Esophagus mucosa (tissue), 1 donor: ENCODE results near the gene TMA7. TPM values are rescaled to one million over a fixed set of nuclear protein-coding genes. Genes with fewer than 3 reads are reported as not detected.

Experiments
- ATAC-seq: fragments of 200-7000 bp; cut with Tn5 transposase; one replicate; pipeline ENCODE4 v1.9.1; 2020
- total RNA-seq: library from RNA; stranded (reverse); gene quantifications from one replicate; pipeline ENCODE4 v1.2.4, GENCODE V29; 2023
- donor health status: DM: yes; HTN: yes; CAD: no.

The TMA7 gene
- total RNA-seq, 1 donor from 2014 or later: 244 TPM

DNA sequence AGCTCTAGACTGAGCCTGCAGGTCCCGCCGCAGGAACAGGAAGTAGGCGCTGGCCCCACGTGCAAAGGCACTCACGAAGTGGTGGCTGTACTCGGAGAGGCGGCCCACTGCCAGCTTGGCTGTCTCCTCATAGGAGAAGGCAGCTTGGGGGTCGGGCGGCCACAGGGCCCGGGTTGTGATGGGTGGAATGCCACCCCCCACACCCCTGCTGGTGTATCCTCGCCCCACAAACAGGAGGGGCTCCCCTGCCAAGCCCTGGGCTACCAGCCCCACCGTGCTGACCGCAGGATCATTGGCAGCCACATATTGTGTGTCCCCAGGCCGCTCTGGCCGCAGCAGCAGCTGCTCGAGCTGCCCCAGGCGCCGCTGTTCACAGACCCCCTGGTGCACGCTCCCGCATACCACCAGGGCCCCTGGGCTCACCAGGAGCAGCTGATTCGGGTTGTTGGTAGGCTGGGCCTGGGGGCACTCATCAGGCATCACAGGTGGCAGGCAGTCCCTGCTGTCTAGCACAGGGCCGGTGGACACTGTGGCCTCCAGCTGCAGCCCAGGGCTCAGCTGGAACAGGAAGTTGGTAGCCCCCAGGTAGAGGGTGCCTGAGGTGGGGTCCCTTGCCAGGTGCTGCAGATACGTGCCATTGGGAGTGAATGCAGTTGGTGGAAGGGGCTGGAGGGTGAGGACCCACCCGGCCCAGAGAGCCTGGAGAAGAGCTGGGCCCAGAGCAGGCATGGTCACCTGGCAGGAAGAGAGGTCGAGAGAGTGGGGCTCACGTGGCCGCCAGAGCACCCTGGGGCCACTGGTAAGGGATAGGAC lies 16.0 kb upstream of the TMA7 start:
- no peak for ATAC-seq

GRCh38 chr3:48425281-48425812 lies 14.7 kb upstream of the TMA7 start:
- ATAC-seq: peak; percentile 7

GRCh38 chr3:48426401-48426909 lies 13.6 kb upstream of the TMA7 start:
- no peak for ATAC-seq

GRCh38 chr3:48426944-48427629 lies 13.0 kb upstream of the TMA7 start:
- no peak for ATAC-seq

DNA sequence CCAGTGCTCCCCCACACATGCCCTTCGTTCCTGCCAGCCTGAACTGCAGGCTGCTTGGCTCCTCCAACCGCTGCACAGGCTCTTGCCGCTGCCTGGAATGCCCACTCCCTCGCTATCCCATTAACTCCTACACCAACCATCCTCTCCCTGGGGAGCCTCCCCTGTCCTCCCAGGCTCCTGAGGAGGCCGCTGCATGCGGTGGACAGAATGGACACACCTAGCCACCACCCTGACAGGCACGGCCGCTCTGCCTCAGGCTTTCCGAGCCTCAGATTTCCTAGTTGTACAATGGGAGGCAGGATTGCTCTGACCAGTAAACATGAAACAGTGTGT lies 12.5 kb upstream of the TMA7 start:
- no peak for ATAC-seq

- no peak for ATAC-seq
Observed at GRCh38 chr3:48428088-48428571, 11.9 kb upstream of the TMA7 start.

DNA sequence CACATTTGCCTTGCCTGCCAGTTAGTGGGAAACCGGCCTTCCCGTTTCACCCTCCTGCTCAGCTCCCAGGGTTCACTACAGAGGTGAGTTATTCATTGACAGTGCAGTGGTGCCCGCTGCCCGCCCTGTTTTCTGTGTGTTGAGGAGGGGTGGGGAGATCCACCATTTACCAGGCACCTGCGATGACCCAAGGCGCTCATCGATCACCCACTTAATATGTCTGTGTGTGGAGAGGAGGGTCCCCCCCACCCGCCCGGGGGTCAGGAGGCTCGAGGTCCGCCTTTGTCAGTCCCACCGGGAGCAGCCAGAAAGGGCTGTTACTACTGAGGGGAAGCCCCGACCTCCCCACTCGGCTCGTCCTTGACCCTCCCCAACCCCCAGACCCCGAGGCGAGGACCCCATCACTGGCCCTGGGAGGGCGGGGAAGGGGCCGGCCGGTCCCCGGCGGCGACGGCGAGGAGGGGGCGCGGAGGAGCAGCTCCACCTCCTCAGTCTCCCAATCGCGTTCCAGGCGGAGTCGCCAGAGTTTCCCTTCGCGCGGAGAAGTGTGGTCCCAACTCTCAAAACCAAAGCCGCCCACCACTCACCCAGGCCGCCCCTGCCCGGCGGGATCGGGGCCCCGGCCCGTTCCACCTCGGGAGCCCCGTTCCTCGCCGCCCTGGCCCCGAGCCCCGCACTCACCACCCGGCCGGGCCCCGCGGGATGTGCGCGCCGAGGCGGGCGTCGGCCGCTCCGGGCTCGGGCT lies 11.3 kb upstream of the TMA7 start:
- no peak for ATAC-seq

GRCh38 chr3:48429317-48429959 lies 10.6 kb upstream of the TMA7 start:
- peak; percentile 27 for ATAC-seq

GRCh38 chr3:48429960-48430707 lies 9.9 kb upstream of the TMA7 start, which contains the start of gene PLXNB1:
PLXNB1 (minus strand) TSS chr3:48430086; CDS start chr3:48424611, 5,475 bp downstream.
- ATAC-seq: peak; percentile 49

GRCh38 chr3:48430708-48431101 lies 9.4 kb upstream of the TMA7 start:
- ATAC-seq: no peak

DNA sequence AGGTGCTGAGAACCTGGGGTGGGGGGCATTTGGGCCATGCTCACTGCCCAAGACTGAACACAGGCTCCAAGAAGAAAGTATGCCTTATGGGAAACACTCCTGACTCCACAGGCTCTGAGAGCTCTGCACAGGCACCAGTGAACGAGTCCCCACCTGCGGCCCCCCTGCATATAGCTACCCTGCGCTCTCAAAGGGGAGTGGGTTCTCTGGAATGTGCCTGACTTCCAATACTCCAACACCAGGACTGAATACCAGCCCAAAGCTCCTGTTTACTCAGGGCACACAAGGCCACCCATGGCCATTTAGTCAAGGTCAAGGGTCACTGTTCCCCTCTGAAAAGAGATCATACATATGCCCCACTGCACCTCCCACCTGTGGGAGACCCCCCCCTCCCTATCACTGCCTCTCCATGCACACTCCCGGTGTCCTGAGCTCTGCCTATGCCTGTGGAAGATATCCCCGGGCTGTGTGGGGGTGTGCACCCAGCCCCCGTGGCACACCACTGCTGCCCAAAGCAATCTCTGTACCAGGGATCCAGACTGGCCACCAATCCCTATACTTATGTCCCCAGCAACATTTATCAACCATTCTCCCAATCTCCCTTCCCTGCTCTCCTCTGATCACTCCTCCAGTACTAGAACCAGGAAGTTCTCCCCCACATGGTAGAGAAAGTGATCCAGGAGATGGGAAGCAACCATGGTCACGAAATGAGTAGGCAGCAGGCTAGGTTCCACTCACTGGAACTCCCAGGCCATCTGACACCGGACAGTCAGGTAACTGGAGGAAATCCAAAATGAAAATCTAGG lies 8.6 kb upstream of the TMA7 start:
- ATAC-seq: no peak

DNA sequence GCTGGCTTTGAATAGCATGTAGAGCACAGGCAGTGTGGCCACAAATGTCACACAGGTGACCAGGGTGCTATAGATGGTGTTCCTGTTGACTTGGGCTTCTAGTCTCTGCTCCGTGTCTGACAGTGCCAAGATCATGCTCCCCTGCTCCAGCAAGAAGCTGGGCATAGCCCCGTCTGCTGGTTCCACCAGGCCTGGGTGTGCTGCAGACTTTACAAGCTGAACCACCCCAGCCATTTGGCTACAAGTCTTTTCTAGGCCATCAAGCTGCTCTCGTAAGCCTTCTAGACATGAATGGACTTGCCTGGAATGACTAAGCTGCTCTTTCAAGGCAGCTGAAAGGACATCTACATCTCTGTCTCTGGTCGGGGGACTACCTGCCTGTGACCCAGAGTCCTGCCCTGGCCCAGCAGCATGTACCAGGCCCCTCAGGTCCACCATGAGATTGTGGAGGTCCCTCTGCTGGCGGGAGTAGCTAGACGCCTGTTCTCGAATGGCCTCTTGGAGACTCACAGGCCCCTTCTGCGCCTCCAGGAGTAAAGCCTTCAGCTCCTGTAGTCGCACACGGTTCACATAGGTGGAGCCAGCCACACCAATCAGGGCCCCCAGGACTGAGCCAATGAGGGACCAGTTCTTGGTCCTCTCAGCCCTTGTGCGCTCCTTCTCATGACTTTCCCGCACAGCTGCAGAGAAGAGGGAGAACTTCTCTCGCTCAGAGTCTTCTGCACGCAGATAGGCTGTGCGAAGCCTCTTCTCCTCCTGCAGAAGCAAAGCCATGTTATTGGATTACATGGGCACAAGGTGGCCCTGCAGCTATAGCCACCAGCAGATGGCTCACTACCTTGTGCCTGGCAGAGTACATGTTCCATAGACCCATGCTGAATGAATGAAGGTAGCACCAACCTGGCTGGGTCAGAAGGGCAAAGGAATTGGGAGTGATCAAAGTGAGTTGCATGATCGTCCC lies 7.4 kb upstream of the TMA7 start:
- peak; percentile 48 for ATAC-seq

- ATAC-seq: peak; percentile 64
Observed at GRCh38 chr3:48433472-48434118, 6.5 kb upstream of the TMA7 start.

GRCh38 chr3:48434591-48435222 lies 5.3 kb upstream of the TMA7 start:
- ATAC-seq: no peak

DNA sequence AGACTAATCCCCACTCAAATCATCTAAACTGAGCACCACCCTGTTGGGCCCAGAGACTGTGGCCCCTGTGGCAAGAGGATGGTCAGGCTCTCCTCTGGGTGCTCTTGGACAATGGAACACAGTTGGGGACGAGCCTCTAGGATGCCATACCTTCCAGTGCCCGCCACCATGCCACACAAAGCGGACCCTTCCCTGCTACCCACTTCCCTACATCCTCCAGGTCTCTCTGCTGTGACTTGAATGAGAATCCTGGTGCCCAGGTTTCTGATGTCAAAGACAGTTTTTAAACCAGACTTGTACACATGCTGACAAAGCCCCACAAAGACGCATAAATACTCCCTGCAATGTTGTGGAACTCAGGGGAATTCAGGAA lies 4.8 kb upstream of the TMA7 start:
- ATAC-seq: no peak

DNA sequence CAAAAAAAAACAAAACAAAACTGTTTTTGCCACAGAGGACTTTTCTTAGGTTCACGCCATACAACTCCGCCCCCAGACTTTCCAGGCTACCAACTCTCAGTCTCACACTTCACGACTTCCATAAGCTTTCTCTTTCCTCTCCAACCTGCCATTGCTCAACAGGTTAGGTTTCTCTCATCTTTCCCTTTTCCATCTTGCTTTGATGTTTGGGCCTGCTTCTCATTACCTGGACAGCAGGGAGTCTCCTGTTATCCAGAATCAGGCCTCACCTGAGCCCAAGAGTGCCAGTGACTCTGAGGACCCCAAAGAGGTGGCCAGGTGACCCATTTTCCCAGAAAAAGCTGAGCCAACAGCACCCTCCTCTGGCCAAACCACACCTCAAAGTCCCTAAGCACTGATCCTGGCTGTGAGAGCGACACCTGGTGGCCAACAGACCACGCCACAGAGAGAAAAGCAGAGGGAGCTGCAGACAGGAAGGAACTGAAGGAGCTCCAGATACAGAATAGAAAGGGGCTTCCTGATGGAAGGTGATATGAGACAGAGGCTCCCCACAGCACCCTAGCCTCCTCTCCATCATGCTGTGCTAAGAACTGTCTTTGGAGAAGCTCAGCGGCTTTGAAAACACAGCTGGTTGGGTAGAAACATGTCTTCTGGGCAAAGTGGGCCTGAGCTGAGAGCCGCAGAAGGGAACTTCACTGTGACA lies 4.1 kb upstream of the TMA7 start:
- peak; percentile 24 for ATAC-seq

DNA sequence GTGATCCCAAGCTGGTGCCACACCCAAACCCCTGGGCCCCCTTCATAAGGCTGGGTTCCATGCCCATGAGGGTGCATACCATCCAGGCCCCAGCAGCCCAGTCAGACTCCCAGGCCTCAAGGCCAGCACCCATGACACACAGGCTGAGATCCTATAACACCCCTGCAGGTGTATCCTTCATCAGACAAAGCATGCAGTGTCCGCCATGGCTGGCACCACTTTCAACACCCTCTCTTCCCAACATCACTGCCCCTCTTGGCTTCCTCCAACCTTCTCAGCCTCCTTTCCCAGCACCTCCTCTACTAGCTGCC lies 3.6 kb upstream of the TMA7 start:
- no peak for ATAC-seq

DNA sequence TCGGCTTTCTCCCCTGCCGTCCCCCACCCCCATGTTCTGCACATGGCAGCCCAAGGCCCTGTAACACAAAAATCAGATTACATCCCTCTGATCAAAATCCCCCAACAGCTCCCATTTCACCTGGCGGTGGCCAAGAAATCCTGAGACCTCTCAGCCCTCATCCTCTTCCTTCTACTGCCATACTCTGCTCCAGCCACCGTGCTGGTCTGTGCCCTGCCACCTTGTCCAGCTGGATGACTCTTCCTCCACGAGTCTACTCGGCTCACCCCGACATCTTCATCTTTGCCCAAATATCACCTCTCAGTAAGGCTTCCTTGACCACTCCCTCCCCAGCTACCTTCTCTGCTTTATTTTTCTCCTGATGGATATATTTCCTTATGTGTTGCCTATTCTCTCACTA lies 3.2 kb upstream of the TMA7 start:
- ATAC-seq: no peak
